Ascending aorta (tissue), 2 donors: ENCODE measurements around the gene LACRT. TPM values are rescaled to one million over a fixed set of nuclear protein-coding genes. Genes with fewer than 3 reads are reported as not detected.

ENCODE experiments used
- DNase-seq, 2 donors: peaks; one replicate each; pipeline ENCODE4 v3.0.0-alpha.2; 2019; ENCODE audit warnings: low spot score in 2 of 2
- H3K27ac ChIP-seq, 2 donors: fragments of 200-600 bp; sonication (generic); one replicate each; pipeline ENCODE4 v1.5.1; 2016 to 2017; ENCODE audit warnings: mild to moderate bottlenecking in 1 of 2
- H3K27me3 ChIP-seq: fragments of 200-600 bp; sonication (generic); one replicate; pipeline ENCODE4 v1.5.1; 2017
- H3K36me3 ChIP-seq, 2 donors: fragments of 200-600 bp; sonication (generic); one replicate each; pipeline ENCODE4 v1.5.1; 2016
- H3K4me1 ChIP-seq, 2 donors: fragments of 200-600 bp; sonication (generic); one replicate each; pipeline ENCODE4 v1.5.1; 2016 to 2017; ENCODE audit warnings: mild to moderate bottlenecking in 1 of 2
- H3K4me3 ChIP-seq, 2 donors: fragments of 200-600 bp; sonication (generic); one replicate each; pipeline ENCODE4 v1.5.1; 2016 to 2017; ENCODE audit warnings: mild to moderate bottlenecking in 1 of 2
- H3K9me3 ChIP-seq, 2 donors: fragments of 200-600 bp; sonication (generic); one replicate each; pipeline ENCODE4 v1.5.1; 2016
- CTCF ChIP-seq, 3 experiments: fragments of 200-600 bp in 2 of 3; fragments of 450-650 bp in 1 of 3; sonication (generic) in 2 of 3; IDR thresholded peaks; one replicate each; pipeline ENCODE4 v1.5.1; 2016 to 2019; ENCODE audit warnings: antibody characterized with exemption in 3 of 3, mild to moderate bottlenecking in 1 of 3, moderate library complexity in 1 of 3
- intact Hi-C: fragments of 100-400 bp; cut with DNase I; formaldehyde crosslinking; loops from one replicate; pipeline ENCODE4 v1.15.1; 2023
- total RNA-seq: library from RNA; depleted of rRNA; stranded (reverse); fragments of >200 nt; gene quantifications from one replicate; pipeline ENCODE4 v1.1.0, GENCODE V29; 2016

Gene LACRT
- total RNA-seq, 1 donor from 2014 or later, result not detected

GRCh38 chr12:54631988-54632728, 2.5 kb downstream of the LACRT start:
- TF ChIP-seq CTCF (IDR thresholded peaks at IDR 0.05), result no peak
- H3K36me3 ChIP-seq, result no peaks in the 10 kb centered on the region
- H3K4me3 ChIP-seq, result no peak overlapping the region
- no peaks in the 10 kb centered on the region for H3K9me3 ChIP-seq
- intact Hi-C loops, result no loop called here
- no peaks in the 10 kb centered on the region for H3K27me3 ChIP-seq
- H3K4me1 ChIP-seq, result no peaks in the 10 kb centered on the region
- no peak for DNase-seq
- no peak overlapping the region for H3K27ac ChIP-seq

- intact Hi-C loops, result no loop called here
- no peaks in the 10 kb centered on the region for H3K27me3 ChIP-seq
- TF ChIP-seq CTCF (IDR thresholded peaks at IDR 0.05), result no peak
- H3K9me3 ChIP-seq, result no peaks in the 10 kb centered on the region
- no peaks in the 10 kb centered on the region for H3K36me3 ChIP-seq
- H3K27ac ChIP-seq, result no peak overlapping the region
- H3K4me3 ChIP-seq, result no peak overlapping the region
- no peak for DNase-seq
- no peaks in the 10 kb centered on the region for H3K4me1 ChIP-seq
Measured at GRCh38 chr12:54631551-54631950, 3.1 kb downstream of the LACRT start.

- Histone ChIP-seq H3K4me3 (no peak overlapping the region), H3K9me3 (no peaks in the 10 kb centered on the region), H3K4me1 (no peaks in the 10 kb centered on the region), H3K27ac (no peak overlapping the region), H3K27me3 (peaks cover 3% of the 10 kb centered on the region), H3K36me3 (no peaks in the 10 kb centered on the region)
- no peak for DNase-seq
- no peak for TF ChIP-seq CTCF (IDR thresholded peaks at IDR 0.05)
- intact Hi-C loops, result no loop called here
Measured at GRCh38 chr12:54629925-54630324, 4.8 kb downstream of the LACRT start.

- Histone ChIP-seq H3K9me3 (no peaks in the 10 kb centered on the region), H3K36me3 (no peaks in the 10 kb centered on the region), H3K4me3 (no peak overlapping the region), H3K27me3 (peaks cover 3% of the 10 kb centered on the region), H3K4me1 (no peaks in the 10 kb centered on the region), H3K27ac (no peak overlapping the region)
- no peak for DNase-seq
- TF ChIP-seq CTCF (IDR thresholded peaks at IDR 0.05), result no peak
- intact Hi-C loops, result no loop called here
Measured at GRCh38 chr12:54628186-54628846, 6.4 kb downstream of the LACRT start.

- H3K4me3 ChIP-seq, result no peak overlapping the region
- no peak for TF ChIP-seq CTCF (IDR thresholded peaks at IDR 0.05)
- DNase-seq, result no peak
- intact Hi-C loops, result no loop called here
- H3K4me1 ChIP-seq, result no peaks in the 10 kb centered on the region
- H3K27ac ChIP-seq, result no peak overlapping the region
- peaks cover 3% of the 10 kb centered on the region for H3K27me3 ChIP-seq
- H3K9me3 ChIP-seq, result no peaks in the 10 kb centered on the region
- H3K36me3 ChIP-seq, result no peaks in the 10 kb centered on the region
Measured at GRCh38 chr12:54627304-54627703, 7.4 kb downstream of the LACRT start.
